Sigmoid colon (tissue), 4 donors: ENCODE results near the gene NOVA2.

Experiments used
- POLR2A ChIP-seq, 2 donors: fragments of 450-650 bp; IDR thresholded peaks; one replicate each; pipeline ENCODE4 v1.6.1; 2016; ENCODE audit warnings: antibody characterized with exemption in 2 of 2, mild to moderate bottlenecking in 2 of 2, moderate library complexity in 2 of 2
- POLR2AphosphoS5 ChIP-seq, 4 donors: sonication (generic); formaldehyde crosslinking; IDR thresholded peaks; one replicate each; pipeline ENCODE4 v1.6.1; 2017; ENCODE audit warnings: antibody characterized with exemption in 4 of 4
- TF ChIP-seq, protein P1 (sequence below), 4 experiments: fragments of 450-650 bp in 3 of 4; fragments of 200-600 bp in 1 of 4; IDR thresholded peaks; one replicate each; pipeline ENCODE4 v1.5.1; 2016 to 2019; ENCODE audit warnings: antibody characterized with exemption in 4 of 4, mild to moderate bottlenecking in 3 of 4, moderate library complexity in 2 of 4

DNA sequence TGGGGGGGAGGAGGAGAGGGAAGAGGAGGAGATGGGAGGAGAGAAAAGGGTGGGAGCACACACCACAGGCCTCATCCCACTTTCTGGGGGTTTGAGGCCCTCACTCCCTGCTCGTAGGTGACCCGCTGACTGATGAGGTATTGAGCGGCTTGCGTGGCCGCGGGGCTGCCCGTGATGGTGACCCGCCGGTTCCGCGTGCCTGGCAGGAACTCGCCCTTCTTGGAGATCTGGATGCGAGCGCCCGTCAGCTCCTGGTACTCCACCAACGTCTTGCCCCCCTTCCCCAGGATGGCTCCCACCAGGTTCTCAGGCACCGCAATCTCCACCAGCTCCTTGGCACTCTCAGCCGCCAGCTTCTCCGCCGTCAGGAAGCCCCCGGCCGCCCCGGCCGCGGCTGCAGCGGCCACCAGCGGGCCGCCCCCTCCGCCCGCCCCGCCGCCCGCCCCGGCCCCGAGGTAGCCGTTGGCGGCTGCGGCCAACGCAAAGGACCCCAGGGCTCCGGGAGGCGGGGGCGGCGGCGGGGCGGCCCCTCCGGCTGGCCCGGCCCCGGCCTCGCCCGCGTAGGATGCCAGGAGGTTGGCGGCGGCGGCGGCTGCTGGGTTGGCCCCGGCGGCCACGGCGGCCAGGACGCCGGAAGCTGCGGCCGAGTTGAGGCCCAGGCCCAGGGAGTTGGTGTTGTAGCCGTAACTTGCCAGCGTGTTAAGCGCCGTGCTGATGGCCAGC, 33.7 kb downstream of the NOVA2 start:
- TF ChIP-seq, protein P1, sequence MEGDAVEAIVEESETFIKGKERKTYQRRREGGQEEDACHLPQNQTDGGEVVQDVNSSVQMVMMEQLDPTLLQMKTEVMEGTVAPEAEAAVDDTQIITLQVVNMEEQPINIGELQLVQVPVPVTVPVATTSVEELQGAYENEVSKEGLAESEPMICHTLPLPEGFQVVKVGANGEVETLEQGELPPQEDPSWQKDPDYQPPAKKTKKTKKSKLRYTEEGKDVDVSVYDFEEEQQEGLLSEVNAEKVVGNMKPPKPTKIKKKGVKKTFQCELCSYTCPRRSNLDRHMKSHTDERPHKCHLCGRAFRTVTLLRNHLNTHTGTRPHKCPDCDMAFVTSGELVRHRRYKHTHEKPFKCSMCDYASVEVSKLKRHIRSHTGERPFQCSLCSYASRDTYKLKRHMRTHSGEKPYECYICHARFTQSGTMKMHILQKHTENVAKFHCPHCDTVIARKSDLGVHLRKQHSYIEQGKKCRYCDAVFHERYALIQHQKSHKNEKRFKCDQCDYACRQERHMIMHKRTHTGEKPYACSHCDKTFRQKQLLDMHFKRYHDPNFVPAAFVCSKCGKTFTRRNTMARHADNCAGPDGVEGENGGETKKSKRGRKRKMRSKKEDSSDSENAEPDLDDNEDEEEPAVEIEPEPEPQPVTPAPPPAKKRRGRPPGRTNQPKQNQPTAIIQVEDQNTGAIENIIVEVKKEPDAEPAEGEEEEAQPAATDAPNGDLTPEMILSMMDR (IDR thresholded peaks at IDR 0.05): no peak
- TF ChIP-seq POLR2A (IDR thresholded peaks at IDR 0.05) (no peak), POLR2AphosphoS5 (IDR thresholded peaks at IDR 0.05) (no peak)
